ENCODE results near the gene UCP3.

Gene UCP3

GRCh38 chr11:74008373-74009229 lies at the start of gene UCP3:
Gene UCP3 (minus strand): TSS chr11:74009085. CDS start chr11:74007042, 2,043 bp downstream.
- DNase-seq (ENCODE audit: low read depth in 2 of 2) = no peak

DNA sequence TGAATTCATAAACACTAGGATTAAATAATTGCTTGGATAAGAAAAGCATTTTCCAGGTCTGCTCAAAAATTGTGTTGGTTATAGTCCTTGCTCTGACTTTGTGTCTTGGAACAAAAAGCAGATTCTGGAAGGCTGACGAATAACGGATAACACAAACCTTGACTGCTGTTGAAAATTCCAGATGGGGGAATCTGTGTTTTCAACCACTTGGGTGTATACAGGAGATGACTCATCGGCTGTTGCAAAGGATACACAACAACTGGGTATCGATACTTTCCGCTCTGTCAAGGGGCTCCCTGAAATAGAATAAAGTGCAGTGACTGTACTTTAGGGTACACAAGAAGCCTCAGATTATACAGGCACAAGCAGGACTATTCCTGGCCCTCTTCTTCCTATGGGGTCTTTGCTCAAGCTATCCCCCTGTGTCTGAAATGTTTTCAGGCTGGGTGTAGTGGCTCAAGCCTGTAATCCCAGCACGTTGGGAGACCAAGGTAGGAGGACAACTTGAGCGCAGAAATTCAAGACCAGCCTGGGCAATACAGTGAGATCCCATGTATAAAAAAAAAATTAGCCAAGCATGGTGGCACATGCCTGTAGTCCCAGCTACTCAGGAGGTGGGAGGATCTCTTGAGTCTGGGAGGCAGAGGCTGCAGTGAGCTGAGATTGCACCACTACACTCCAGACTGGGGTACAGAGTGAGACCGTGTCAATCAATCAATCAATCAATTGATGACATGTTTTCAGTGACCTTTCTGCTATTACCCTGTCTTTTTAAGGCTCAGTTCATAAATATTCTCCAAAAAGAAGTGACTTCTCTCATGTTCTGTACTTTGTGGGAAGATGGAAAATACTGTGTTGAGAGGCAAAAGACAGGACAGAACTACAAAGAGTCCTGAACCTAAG lies 48.6 kb upstream of the UCP3 start:
- DNase-seq (ENCODE audit: low read depth in 2 of 2) = no peak

- no peak for DNase-seq (ENCODE audit: low read depth in 2 of 2)
Observed at GRCh38 chr11:74055938-74056337, 47.1 kb upstream of the UCP3 start.

GRCh38 chr11:74050465-74050864 lies 41.6 kb upstream of the UCP3 start:
- DNase-seq (ENCODE audit: low read depth in 2 of 2) = no peak

DNA sequence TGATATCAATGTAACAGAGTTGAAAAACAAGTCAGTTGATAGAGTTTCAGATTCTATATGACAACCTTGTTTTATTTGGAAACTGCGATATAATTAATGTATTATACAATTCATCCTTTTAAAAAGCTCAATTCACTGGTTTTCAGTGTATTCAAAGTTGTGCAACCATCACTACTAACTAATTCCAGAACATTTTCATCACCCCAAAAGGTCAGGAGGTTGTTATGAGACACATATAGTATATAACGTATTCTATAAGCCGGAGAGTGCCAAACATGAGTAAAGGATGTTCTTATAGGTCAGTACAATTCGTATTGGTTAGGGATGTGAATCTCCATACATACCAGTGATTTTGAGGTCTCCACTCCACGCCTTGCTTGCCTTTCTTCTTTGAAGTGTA lies 40.1 kb upstream of the UCP3 start:
- no peak for DNase-seq (ENCODE audit: low read depth in 2 of 2)

DNA sequence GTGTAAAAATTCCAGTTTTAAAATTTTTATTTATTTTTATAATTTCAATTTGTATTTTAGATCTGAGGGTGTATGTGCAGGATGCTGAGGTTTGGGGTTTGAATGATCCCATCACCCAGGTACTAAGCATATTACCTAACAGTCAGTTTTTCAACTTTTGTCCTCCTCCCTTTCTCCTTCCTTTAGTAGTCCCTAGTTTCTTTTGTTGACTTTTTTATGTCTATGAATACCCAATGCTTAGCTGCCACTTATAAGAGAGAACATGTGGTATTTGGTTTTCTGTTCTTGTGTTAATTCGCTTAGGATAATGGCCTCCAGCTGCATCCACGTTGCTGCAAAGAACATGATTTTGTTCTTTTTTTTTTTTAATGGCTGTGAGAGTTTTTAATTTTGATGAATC lies 35.7 kb upstream of the UCP3 start:
- no peak for DNase-seq (ENCODE audit: low read depth in 2 of 2)

- no peak for DNase-seq (ENCODE audit: low read depth in 2 of 2)
Observed at GRCh38 chr11:74043450-74043849, 34.6 kb upstream of the UCP3 start.

DNA sequence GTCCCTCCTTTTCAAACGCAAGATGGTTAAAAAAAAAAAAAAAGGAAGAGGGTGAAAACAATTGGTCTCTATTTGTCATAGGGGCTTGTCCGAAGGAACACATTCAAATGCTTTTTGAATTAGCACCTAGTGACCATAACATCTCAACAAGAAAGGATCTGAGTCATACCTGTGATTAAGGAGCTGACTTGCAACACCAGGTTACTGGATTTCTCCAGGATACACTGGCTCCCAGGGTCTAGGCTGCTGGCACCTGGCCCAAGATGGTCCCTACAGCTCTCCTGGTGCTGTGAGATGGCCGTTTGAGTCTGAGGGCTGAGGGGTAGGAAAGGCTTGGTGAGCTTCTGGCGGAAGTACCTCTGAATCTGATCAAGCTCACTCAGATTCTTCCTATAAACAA lies 28.4 kb upstream of the UCP3 start:
- DNase-seq (ENCODE audit: low read depth in 2 of 2) = no peak

DNA sequence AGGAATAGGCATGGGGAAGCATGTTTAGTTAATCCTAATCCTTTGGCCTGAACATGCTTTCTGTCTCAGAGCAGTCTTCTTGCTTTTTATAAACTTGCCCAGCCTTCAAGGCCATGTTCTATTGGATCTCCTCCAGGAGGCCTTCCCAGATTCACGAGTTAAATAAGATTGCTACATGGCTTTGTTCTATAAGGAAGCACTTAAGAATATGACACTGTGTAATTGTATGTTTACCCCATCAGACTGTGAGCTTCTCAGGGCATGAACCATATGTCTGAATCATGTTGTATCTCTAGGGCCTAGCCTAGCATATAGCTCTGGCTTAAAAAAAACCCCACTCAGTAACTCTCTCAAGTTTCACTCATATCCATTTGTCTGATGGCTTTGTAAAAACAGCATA lies 26.4 kb upstream of the UCP3 start:
- no peak for DNase-seq (ENCODE audit: low read depth in 2 of 2)

- no peak for DNase-seq (ENCODE audit: low read depth in 2 of 2)
Observed at GRCh38 chr11:74033046-74033445, 24.2 kb upstream of the UCP3 start.

DNA sequence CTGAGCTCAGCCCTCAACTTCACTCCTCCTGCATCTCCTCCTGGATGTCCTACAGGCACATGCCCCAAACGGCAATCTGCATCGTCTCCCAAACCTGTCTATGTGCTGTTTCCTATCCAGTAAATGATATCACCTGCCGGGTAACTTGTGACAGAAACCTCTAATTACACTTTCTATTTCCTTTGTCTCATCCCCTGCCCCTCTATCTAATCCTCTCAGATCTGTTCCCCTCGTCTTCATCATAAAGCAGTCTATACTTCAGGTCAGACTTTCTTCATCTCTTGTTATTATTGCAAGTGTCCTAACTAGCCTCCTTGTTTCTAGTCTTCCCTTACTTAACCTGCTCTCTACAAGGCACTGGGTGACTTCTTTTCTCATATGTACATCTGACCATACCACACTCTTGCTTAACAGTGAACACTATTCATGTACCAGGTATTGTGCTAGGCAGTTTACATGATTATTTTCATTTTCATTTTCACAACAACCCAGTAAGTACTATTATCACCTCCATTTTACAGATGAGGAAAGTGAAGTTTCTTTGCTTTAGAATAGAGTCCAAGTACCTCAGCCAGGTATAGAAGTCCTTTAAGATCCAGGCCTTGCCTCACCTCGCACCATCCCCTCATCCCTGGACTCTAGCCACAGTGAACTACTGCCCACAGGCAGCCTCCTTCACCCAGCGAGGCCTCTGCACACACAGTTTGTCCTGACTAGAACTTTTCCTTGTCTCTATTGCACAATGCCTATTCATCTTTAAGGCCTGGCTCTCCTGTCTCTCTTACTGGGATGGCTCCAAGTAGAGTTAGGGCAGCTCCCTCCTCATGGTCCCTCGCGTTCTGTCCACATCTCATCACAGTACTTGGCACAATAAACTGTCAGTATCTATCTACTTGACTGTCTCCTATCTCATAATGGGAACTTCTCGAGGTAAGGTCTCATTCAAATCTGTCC lies 22.1 kb upstream of the UCP3 start:
- DNase-seq (ENCODE audit: low read depth in 2 of 2) = no peak

- no peak for DNase-seq (ENCODE audit: low read depth in 2 of 2)
Observed at GRCh38 chr11:74025467-74026166, 16.7 kb upstream of the UCP3 start.

DNA sequence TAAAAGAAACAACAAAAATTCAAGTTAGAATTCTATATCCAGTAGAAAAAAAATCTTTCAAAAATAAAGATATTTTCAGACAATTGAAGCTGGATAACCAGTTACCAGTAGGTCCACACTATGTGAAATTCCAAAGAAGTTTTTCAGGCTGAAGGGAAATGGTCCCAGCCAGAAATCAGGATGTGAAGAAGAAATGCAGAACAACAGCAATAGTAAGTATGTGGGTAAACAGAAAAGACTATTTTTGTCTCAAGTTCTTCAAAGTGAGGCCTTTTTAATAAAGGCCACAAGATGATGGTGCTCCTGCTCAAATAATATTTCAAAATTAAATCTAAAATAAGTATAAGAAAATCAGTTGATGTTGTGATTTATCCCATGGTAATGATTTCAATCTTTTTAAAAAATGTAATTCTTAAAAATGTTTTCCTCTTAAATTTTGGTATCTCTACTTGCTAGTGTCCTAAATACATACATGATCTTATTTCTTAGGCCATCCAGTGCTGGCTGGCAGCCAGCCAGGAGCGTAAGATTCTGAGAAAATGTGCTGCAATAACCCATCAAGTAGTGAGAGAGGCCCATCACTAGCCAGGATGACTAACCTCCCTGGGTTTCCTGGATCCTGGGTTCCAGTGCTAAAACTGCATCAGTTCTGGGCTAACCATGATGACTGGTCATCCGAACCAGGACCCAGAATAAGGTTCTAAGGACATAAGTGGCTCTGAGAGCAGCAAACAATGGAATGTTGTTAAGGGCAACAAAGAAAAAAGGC lies 15.6 kb upstream of the UCP3 start:
- peak; percentile 61 to 68 for DNase-seq (ENCODE audit: low read depth in 2 of 2)

DNA sequence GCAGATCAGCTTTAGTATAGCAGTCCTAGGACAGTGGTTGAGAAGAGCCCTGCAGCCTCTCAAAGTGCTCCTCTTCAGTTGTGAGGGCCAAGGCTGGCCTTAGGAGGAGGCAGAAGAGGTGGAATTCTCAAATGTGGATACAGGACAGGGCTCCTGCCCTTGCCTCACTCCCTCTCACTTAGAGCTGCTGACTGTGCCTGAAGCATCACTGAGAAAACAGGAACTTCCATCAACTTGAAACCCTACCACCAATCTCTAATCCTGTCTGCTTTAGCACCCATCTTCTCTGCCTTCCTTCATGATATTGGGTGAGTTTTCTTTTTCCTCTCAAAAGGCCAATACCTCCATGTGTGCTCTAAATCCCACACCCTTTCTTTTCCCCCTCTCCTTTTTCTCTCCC lies 14.4 kb upstream of the UCP3 start:
- DNase-seq (ENCODE audit: low read depth in 2 of 2) = no peak

DNA sequence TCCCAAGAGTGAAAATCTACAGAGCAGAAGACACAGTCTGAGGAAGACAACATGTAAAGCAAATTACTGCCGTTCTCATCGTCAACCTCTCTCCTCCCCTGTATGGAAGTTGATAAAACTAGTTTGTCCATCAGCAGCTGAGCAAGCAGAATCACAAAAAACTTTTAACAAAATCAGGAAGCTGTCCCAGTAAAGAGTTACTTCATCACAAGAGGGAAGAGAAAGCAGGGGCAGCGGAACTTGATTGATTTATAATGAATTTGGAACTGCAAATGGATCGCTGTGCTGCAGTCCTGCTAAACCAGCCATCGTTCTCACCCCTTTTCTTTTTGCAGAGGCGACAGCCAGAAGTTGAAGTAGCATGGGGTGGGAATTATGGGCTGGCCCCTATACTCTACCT lies 13.7 kb upstream of the UCP3 start:
- DNase-seq (ENCODE audit: low read depth in 2 of 2) = no peak

- DNase-seq (ENCODE audit: low read depth in 2 of 2) = no peak
Observed at GRCh38 chr11:74021998-74022397, 13.1 kb upstream of the UCP3 start.

DNA sequence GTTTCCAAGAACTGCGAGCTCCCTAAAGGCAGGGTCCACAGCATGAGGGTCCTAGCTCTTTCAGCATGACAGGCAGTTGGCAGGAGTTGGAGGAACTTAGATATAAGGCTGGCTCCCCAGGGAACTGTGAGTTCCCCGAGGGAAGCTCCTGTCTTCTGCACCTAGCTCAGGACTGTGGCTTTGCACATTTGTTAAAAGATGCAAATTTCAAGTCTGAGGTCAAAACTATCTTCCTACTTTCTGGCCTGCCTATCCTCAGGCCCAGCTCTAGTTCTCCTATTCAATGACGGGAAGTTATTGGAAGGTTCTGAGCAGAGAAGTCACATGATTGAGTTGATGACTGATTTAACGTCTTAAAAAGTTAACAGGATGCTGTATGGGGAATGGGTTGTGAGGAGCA lies 11.7 kb upstream of the UCP3 start:
- no peak for DNase-seq (ENCODE audit: low read depth in 2 of 2)

- no peak for DNase-seq (ENCODE audit: low read depth in 2 of 2)
Observed at GRCh38 chr11:74019860-74020259, 11.0 kb upstream of the UCP3 start.

- DNase-seq (ENCODE audit: low read depth in 2 of 2) = no peak
Observed at GRCh38 chr11:74019104-74019738, 10.3 kb upstream of the UCP3 start.

Data from fibroblast of skin of left biceps (primary cell).